Dermis microvascular lymphatic vessel endothelial cell (primary cell): ENCODE data around the gene KCNG2. TPM values are rescaled to one million over a fixed set of nuclear protein-coding genes. Genes with fewer than 3 reads are reported as not detected.

Source experiments
- total RNA-seq: library from RNA; depleted of rRNA; stranded (reverse); fragments of >200 nt; gene quantifications from 2 replicates; pipeline ENCODE4 v1.2.1, GENCODE V29; 2014

The KCNG2 gene
- total RNA-seq, 1 donor from 2014 or later, result 0.26 TPM

Other genes starting within 250 kb of the KCNG2 start
- 19.9 and 27.7 TPM in 2 replicates for gene CTDP1, start 118.1 kb upstream of the KCNG2 start, total RNA-seq
- gene SLC66A2, start 153.7 kb downstream of the KCNG2 start, total RNA-seq, result 33.2 and 47.3 TPM in 2 replicates
- 1.8 and 3.4 TPM in 2 replicates for gene HSBP1L1, start 166.7 kb downstream of the KCNG2 start, total RNA-seq
- gene TXNL4A, start 190.6 kb downstream of the KCNG2 start, total RNA-seq, result 42.0 and 45.3 TPM in 2 replicates
- gene RBFA, start 236.5 kb downstream of the KCNG2 start, total RNA-seq, result 32.4 and 34.0 TPM in 2 replicates